H4 (cell line): ENCODE results near the gene DLG2. TPM values are rescaled to one million over a fixed set of nuclear protein-coding genes. Genes with fewer than 3 reads are reported as not detected.

Experiments
- DNase-seq: peaks from one replicate; pipeline ENCODE4 v3.0.0-alpha.2; 2015; ENCODE audit warnings: low spot score
- total RNA-seq: library from RNA; depleted of rRNA; stranded (reverse); fragments of >200 nt; shearing (Covaris generic); gene quantifications from 2 replicates; pipeline ENCODE4 v1.2.3, GENCODE V29; 2014

Gene DLG2
- total RNA-seq, 1 experiment from 2014 or later, result 2.6 TPM

GRCh38 chr11:83537131-83537610 lies 2090.0 kb downstream of the DLG2 start:
- DNase-seq, result no peak

- DNase-seq, result no peak
These were observed 2094.0 kb downstream of the DLG2 start for GRCh38 chr11:83533166-83533565.

- DNase-seq, result no peak
These were observed 2098.3 kb downstream of the DLG2 start for GRCh38 chr11:83528877-83529276.

- DNase-seq, result no peak
These were observed 2098.9 kb downstream of the DLG2 start for GRCh38 chr11:83528225-83528624.

GRCh38 chr11:83523676-83524075 lies 2103.5 kb downstream of the DLG2 start:
- DNase-seq, result no peak

GRCh38 chr11:83522911-83523310 lies 2104.2 kb downstream of the DLG2 start:
- no peak for DNase-seq

- DNase-seq, result no peak
These were observed 2105.2 kb downstream of the DLG2 start for GRCh38 chr11:83521647-83522596.

GRCh38 chr11:83520849-83521248 lies 2106.3 kb downstream of the DLG2 start:
- DNase-seq, result no peak

GRCh38 chr11:83511646-83512045 lies 2115.5 kb downstream of the DLG2 start:
- no peak for DNase-seq

- no peak for DNase-seq
These were observed 2116.3 kb downstream of the DLG2 start for GRCh38 chr11:83510530-83511460.

- peak; percentile 18 for DNase-seq
These were observed 2118.3 kb downstream of the DLG2 start for GRCh38 chr11:83508804-83509203.

GRCh38 chr11:83502041-83502440 lies 2125.1 kb downstream of the DLG2 start:
- no peak for DNase-seq

- DNase-seq, result no peak
These were observed 2133.2 kb downstream of the DLG2 start for GRCh38 chr11:83493917-83494316.

- DNase-seq, result no peak
These were observed 2134.1 kb downstream of the DLG2 start for GRCh38 chr11:83493034-83493433.

- DNase-seq, result no peak
These were observed 2143.3 kb downstream of the DLG2 start for GRCh38 chr11:83483808-83484207.

- no peak for DNase-seq
These were observed 2146.3 kb downstream of the DLG2 start for GRCh38 chr11:83480811-83481210.

- DNase-seq, result peak; percentile 8
These were observed 2146.9 kb downstream of the DLG2 start for GRCh38 chr11:83480251-83480650.

GRCh38 chr11:83477772-83478171 lies 2149.4 kb downstream of the DLG2 start:
- DNase-seq, result no peak

GRCh38 chr11:83475760-83476159 lies 2151.4 kb downstream of the DLG2 start:
- no peak for DNase-seq

- DNase-seq, result no peak
These were observed 2153.4 kb downstream of the DLG2 start for GRCh38 chr11:83473743-83474142.

GRCh38 chr11:83472806-83473205 lies 2154.3 kb downstream of the DLG2 start:
- no peak for DNase-seq
